ENCODE measurements around the gene AMZ2.
"Not testable (repeated sequence)": the region's sequence is repeated elsewhere in the genome, so short reads cannot be mapped to it uniquely, and the experiment has no call there.

The AMZ2 gene

DNA sequence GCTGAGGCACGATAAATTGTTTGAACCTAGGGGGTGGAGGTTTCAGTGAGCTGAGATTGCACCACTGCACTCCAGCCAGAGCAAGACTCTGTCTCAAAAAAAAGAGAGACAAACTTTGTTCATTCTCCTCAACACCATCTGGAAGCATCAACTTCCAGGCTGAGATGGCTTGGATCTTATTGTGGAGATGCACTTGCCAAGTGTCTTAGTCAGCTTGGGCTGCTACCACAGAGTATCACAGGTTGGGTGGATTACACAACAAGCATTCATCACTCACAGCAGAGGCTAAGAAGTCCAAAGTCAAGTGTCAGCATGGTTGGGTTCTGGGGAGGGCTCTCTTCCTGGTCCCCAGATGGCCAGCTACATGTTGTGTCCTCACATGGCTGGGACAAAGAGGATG, 15.1 kb upstream of the AMZ2 start:
- not testable (repeated sequence) for H3K9me3 Mint-ChIP-seq; H3K4me3 Mint-ChIP-seq; H3K36me3 Mint-ChIP-seq (ENCODE audit: low read depth); DNase-seq; H3K27me3 Mint-ChIP-seq
- Mint-ChIP-seq H3K4me1 (ENCODE audit: low read depth) (peaks cover 55% of the 10 kb centered on the region), H3K27ac (peak overlapping the region; percentile 18)

DNA sequence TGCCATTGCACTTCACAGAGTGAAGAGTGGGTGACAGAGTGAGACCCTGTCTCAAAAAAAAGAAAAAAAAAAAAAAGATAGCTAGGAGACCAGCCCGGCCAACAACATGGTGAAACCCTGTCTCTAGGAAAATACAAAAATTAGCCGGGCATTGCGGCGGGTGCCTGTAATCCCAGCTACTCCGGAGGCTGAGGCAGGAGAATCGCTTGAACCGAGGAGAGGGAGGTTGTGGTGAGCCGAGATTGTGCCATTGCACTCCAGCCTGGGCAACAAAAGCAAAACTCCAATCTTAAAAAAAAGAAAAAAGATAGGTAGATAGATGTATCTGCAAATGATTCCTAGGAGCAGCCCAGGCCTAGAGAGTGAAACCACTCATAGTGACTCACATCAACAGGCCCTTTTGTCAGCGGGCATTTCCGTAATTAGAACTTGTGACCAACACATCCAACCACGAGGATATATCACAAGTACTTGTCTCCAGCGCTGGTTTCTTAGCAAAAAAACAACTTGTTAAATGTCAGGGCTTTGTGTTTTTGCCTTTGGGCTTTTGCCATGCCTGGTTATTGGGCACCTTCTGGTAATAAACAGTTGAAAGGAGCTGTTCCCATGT, 13.0 kb upstream of the AMZ2 start:
- H3K27me3 Mint-ChIP-seq; H3K9me3 Mint-ChIP-seq; DNase-seq; H3K36me3 Mint-ChIP-seq (ENCODE audit: low read depth): not testable (repeated sequence)
- H3K4me1 Mint-ChIP-seq (ENCODE audit: low read depth): peaks cover 57% of the 10 kb centered on the region
- peak overlapping the region; percentile 84 for H3K27ac Mint-ChIP-seq
- H3K4me3 Mint-ChIP-seq: peak overlapping the region; percentile 12

DNA sequence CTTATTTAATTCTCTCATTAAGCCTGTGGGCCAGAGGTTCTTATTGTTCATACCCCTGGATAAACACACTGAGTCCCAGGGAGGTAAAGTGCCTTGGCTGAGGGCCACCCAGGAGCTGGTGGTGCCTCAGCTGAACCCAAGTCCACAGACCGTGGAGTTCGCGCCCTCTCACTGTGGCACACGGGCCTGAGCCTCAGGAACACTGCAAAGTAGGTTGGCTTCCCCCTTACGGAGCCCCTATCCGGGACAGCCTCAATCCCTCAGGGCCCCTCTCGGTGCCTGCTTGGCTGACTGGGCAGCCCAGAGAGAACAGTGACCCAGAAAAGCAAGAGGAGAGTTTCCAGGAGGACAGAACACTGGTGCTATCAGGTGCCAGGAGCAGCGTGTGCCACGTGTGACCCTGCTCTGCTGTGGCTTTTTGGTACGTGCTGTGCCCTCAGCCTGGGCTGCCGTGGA, 12.5 kb upstream of the AMZ2 start:
- peaks cover 63% of the 10 kb centered on the region for H3K4me1 Mint-ChIP-seq (ENCODE audit: low read depth)

DNA sequence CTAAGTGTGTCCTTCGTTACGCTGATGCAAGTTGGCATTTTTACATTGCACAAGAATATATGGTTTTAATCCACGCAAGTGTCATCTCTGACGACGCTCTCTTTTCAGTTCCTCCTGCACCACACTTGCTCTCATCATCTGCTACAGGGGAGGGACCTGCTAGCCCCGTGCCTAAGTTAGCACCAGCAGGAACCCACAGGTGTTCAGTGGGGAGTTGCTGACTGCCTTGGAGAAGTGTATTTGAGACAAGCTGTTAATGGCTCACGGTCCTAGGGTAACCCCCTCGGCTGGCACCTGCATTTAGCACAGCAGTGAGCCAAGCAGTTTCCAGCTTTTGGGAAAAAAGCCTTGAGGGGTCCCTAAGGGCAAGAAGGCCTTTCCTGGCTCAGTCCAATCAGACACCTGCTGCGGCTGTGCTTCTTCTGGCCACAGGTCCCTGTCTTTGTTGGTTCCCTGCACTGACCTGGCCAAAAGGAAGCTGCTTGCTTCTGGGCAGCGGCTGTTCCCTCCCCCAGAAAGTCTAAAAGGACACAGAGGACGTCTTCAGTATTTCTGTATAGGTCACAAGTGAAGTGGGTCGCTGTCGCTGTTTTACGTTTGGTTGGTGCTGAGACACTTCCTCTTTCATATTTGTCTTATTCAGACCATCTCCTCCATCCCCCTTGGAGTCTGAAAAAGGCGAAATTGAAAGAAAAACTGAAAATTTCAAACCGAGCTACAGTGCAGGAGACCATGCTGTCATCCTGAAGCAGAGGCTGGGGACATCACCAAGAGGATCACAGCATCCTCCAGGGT, 10.3 kb upstream of the AMZ2 start:
- Mint-ChIP-seq H3K27ac (peak overlapping the region; percentile 96), H3K4me1 (ENCODE audit: low read depth) (peaks cover 63% of the 10 kb centered on the region), H3K4me3 (peak overlapping the region; percentile 79)
- not testable (repeated sequence) for H3K27me3 Mint-ChIP-seq; H3K36me3 Mint-ChIP-seq (ENCODE audit: low read depth); H3K9me3 Mint-ChIP-seq
- DNase-seq: peak; percentile 67

More for the DNA sequence above, 12.5 kb upstream of the AMZ2 start:
- peak overlapping the region; percentile 12 for H3K4me3 Mint-ChIP-seq
- not testable (repeated sequence) for H3K9me3 Mint-ChIP-seq; H3K27me3 Mint-ChIP-seq; DNase-seq; H3K36me3 Mint-ChIP-seq (ENCODE audit: low read depth)
- peak overlapping the region; percentile 84 for H3K27ac Mint-ChIP-seq

DNA sequence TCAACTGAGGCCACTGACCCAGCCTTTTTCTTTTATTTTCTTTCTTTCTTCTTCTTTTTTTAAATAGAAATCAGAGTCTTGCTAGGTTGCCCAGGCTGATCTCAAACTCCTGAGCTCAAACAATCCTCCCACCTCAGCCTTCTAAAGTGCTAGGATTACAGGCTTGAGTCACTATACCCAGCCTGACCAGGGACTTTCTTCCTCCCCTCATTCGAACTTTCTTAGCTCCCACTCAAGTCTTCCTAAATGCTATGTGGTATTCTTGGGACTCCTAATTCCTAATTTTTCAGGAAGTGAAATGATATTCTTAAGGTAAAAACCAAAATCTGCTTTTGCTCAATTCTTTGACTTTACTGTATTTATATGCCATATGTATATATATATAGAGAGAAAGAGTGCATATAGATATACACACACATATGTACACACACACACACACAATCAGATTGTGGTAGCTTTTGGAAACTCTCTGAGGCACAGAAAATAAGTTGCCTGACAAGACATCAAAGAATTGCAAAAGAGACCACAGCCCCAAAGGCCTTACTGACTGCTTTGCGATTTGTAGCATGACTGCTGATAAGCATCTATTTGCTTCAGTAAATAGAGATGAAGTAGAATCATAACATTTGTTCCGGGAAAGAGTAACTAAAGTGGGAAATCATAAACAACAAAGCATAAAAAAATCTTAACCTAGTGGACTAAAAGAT, 9.5 kb upstream of the AMZ2 start:
- no peaks in the 10 kb centered on the region for H3K27me3 Mint-ChIP-seq
- H3K27ac Mint-ChIP-seq: peak overlapping the region; percentile 96
- peak overlapping the region; percentile 79 for H3K4me3 Mint-ChIP-seq
- no peaks in the 10 kb centered on the region for H3K9me3 Mint-ChIP-seq
- H3K36me3 Mint-ChIP-seq (ENCODE audit: low read depth): no peaks in the 10 kb centered on the region
- H3K4me1 Mint-ChIP-seq (ENCODE audit: low read depth): peaks cover 59% of the 10 kb centered on the region
- DNase-seq: no peak

DNA sequence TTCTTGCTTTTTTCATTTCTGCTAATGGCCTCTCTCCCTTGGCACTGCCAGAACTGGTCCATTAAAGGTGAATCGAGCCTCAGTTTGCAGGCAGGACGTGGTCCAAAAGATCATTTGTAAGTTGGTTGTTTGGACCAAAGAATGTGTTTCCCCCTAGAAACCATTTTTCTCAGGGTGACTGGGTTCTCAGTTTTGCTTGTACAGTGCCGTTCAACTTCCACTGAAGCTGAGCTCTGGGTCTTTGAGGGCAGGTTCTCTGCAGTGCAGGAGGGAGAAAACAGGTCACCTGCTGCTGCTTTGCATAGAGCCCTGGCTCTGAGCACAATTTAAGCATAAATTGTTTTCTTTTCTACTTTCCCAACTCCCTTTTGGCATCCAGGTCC, 9.0 kb upstream of the AMZ2 start:
- H3K4me1 Mint-ChIP-seq (ENCODE audit: low read depth): peaks cover 58% of the 10 kb centered on the region
- peak overlapping the region; percentile 96 for H3K27ac Mint-ChIP-seq

DNA sequence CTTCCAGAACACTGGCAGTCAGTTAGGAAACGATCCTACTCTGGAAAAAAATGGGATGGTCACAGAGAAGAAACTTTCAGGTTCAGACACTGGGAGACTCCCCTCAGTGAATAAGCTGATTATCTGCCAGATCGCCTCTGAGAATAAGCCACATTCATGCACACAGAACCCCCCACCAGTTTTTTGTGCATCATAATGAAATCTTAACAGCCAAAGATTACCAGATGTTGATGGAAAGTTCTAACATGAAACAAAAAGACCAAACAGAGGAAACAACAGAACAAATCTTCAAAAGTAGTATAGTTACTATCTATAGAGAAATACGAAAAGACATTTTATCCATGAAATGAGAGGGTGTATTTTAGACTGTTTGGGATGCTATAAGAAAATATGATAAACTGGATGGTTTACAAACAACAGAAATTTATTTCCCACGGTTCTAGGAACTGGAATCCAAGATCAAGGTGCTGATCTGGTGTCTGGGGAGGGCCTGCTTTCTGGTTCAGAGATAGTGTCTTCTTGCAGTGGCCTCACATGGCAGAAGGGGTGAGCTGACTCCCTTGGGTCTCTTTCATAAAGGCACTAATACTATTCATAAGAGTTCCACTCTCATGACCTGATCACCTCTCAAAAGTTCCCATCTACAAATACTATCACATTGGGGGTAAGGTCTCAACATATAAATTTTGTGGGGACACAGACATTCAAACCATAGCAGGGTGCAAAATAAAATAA, 8.0 kb upstream of the AMZ2 start:
- H3K4me1 Mint-ChIP-seq (ENCODE audit: low read depth): peaks cover 54% of the 10 kb centered on the region

More for the DNA sequence above, 9.0 kb upstream of the AMZ2 start:
- Mint-ChIP-seq H3K27me3 (no peaks in the 10 kb centered on the region), H3K9me3 (no peaks in the 10 kb centered on the region), H3K4me3 (peak overlapping the region; percentile 79), H3K36me3 (ENCODE audit: low read depth) (no peaks in the 10 kb centered on the region)
- DNase-seq: peak; percentile 38

DNA sequence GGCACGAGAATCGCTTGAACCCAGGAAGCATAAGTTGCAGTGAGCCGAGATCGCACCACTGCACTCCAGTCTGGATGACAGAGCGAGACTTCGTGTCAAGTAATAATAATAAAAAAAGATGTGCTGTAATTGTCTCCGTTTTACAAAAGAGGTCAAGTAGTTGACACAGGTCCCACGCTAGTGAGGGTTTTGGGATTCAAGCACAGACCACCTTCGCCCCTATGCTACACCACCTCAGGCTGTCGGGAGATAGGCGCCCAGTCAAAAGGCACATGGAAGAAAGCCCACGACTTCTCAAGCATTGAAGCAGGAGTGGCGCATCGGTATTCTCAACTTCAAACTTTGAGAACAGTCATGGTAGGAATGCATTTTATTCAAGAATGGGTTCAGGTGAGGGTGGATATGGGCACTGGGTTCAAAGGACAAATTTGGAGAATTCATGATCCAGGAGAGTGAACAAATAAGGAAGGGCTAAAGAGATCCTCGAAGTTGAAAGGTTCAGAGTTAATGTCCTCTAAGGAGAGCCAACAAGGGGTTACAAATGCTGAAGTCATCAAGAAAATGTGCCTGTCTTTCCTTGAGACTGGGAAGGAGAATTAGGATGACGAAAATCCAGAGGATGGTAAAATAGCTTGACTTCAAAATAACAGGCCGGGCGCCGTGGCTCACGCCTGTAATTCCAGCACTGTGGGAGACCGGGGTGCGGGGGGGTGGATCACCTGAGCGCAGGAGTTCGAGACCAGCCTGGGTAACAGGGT, 1.4 kb upstream of the AMZ2 start:
- no peaks in the 10 kb centered on the region for H3K27me3 Mint-ChIP-seq
- peaks cover 39% of the 10 kb centered on the region for H3K36me3 Mint-ChIP-seq (ENCODE audit: low read depth)
- H3K4me1 Mint-ChIP-seq (ENCODE audit: low read depth): peaks cover 40% of the 10 kb centered on the region
- H3K27ac Mint-ChIP-seq: peak overlapping the region; percentile 98
- H3K9me3 Mint-ChIP-seq: no peaks in the 10 kb centered on the region
- H3K4me3 Mint-ChIP-seq: peak overlapping the region; percentile 83
- DNase-seq: no peak

More for the DNA sequence above, 8.0 kb upstream of the AMZ2 start:
- H3K27ac Mint-ChIP-seq: peak overlapping the region; percentile 96
- no peaks in the 10 kb centered on the region for H3K36me3 Mint-ChIP-seq (ENCODE audit: low read depth)
- no peaks in the 10 kb centered on the region for H3K9me3 Mint-ChIP-seq
- peak; percentile 21 for DNase-seq
- peak overlapping the region; percentile 79 for H3K4me3 Mint-ChIP-seq
- no peaks in the 10 kb centered on the region for H3K27me3 Mint-ChIP-seq

DNA sequence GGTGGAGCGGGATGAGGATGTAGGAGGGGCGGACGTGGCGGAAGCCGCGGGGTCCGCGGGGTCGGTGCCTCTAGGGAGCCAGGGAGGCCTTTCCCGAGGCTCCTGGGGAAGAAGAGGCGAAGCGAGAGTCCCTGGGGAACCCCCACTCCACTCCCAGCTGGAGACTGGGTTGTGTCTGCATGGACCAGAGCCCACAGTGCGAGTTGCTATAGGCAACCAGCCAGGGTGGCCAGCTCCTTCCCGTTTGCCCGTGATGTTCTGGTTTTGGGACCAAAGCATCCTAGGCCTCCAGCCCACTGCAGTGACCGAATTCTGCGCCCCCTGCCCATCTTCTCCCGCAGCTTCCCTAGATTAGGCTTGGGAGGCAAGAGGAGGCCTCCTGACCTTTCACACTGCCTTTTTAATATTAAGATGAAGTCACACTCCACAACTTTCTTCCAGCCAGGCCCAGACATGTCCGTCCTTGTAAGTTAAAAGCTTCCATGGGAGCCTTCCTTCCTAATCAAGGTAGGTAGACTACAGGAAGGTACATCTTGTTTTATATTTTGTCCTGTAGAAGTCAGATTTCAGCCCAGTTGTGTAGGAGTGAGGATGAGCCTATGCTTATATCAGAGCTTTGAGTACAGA, 469 bp downstream of the AMZ2 start:
- peaks cover 55% of the 10 kb centered on the region for H3K4me1 Mint-ChIP-seq (ENCODE audit: low read depth)
- no peak for DNase-seq

DNA sequence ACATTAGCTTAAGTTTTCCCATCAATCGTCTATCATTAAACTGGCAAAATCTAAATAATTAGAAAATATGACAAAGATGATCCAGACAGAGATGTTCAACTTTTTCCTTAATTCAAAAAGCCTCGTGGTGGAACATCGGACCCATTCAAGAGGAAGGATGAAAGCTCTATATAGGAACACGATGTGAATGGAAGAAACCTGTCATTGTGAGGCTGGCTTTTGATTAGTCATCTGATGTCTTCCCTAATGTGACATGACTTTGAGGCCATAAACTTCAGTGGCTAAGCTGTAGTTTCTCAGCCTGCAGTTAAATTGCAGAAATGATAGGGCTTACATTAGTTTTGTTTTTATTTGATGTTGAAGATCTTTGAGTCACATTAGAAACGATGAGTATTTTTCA, 1.0 kb downstream of the AMZ2 start:
- peaks cover 64% of the 10 kb centered on the region for H3K36me3 Mint-ChIP-seq (ENCODE audit: low read depth)
- H3K4me1 Mint-ChIP-seq (ENCODE audit: low read depth): peaks cover 61% of the 10 kb centered on the region
- H3K27me3 Mint-ChIP-seq: no peaks in the 10 kb centered on the region
- H3K4me3 Mint-ChIP-seq: peak overlapping the region; percentile 83
- H3K9me3 Mint-ChIP-seq: no peaks in the 10 kb centered on the region
- DNase-seq: no peak
- H3K27ac Mint-ChIP-seq: peak overlapping the region; percentile 98

More for the DNA sequence above, 469 bp downstream of the AMZ2 start:
- H3K27me3 Mint-ChIP-seq: no peaks in the 10 kb centered on the region
- H3K27ac Mint-ChIP-seq: peak overlapping the region; percentile 98
- peaks cover 58% of the 10 kb centered on the region for H3K36me3 Mint-ChIP-seq (ENCODE audit: low read depth)
- no peaks in the 10 kb centered on the region for H3K9me3 Mint-ChIP-seq
- H3K4me3 Mint-ChIP-seq: peak overlapping the region; percentile 83

DNA sequence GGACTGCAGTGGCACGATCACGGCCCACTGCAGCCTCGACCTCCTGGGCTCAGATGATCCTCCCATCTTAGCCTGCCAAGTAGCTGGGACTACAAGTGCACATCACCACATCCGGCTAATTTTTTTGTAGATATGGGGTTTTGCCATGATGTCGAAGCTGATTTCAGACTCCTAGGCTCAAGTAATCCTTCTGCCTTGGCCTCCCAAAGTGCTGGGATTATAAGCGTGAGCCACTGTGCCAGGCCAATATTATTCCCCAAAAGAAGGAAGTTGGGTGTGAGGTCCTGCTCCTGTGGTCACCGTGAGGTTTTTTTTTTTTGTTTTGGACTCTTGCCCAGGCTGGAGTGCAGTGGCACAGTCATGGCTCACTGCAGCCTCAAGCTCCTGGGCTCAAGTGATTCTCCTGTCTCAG, 1.5 kb downstream of the AMZ2 start:
- H3K4me3 Mint-ChIP-seq: peak overlapping the region; percentile 83
- no peaks in the 10 kb centered on the region for H3K9me3 Mint-ChIP-seq
- DNase-seq: peak; percentile 48
- peaks cover 68% of the 10 kb centered on the region for H3K36me3 Mint-ChIP-seq (ENCODE audit: low read depth)
- peaks cover 66% of the 10 kb centered on the region for H3K4me1 Mint-ChIP-seq (ENCODE audit: low read depth)
- peak overlapping the region; percentile 98 for H3K27ac Mint-ChIP-seq
- no peaks in the 10 kb centered on the region for H3K27me3 Mint-ChIP-seq

DNA sequence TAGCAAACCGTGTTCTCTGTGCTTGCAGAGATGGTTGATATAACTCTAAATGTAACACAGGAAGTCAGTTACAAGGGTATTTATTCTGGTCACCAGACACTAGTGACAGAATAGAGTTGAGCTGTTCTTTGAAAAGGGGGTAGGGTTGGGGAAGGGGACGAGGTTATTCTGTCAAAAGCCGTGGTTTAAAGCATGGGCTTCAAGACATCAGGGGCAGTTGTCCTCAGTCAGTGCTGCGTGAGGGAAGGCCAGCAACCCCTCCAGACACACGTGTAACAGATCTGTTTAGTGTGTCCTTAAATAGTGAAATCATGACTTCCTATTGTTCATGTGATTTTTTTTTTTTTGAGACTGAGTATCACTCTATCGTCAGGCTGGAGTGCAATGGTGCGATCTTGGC, 5.6 kb downstream of the AMZ2 start:
- Mint-ChIP-seq H3K4me1 (ENCODE audit: low read depth) (peaks cover 92% of the 10 kb centered on the region), H3K27ac (peak overlapping the region; percentile 82), H3K36me3 (ENCODE audit: low read depth) (peaks cover 96% of the 10 kb centered on the region)
- H3K9me3 Mint-ChIP-seq, H3K27me3 Mint-ChIP-seq, H3K4me3 Mint-ChIP-seq: not testable (repeated sequence)
- peak; percentile 43 for DNase-seq

DNA sequence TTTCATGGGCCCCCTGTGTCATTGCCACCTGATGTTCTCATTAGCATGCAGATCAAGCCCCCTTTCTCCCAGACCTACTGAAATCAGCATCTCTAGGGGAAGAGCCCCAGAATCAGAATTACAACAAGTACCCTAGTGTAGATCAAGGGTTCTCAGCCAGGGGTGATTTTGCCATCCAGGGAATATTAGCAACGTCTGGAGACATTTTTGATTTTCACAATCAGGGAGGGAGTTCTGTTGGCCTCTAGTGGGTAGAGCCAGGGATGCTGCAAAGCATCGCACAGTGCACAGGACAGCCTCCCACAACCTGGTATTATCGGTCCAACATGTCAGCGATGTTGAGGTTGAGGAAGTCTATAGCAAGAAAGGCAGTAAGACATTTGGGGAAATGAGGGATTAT, 7.3 kb downstream of the AMZ2 start:
- peaks cover 2% of the 10 kb centered on the region for H3K9me3 Mint-ChIP-seq
- no peak overlapping the region for H3K4me3 Mint-ChIP-seq
- peaks cover 80% of the 10 kb centered on the region for H3K36me3 Mint-ChIP-seq (ENCODE audit: low read depth)
- H3K4me1 Mint-ChIP-seq (ENCODE audit: low read depth): peaks cover 88% of the 10 kb centered on the region
- DNase-seq: no peak
- H3K27me3 Mint-ChIP-seq: no peaks in the 10 kb centered on the region
- H3K27ac Mint-ChIP-seq: peak overlapping the region; percentile 94

All from activated T-cell treated with anti-CD3 and anti-CD28 coated beads, Interleukin-2, amount 50 U/mL, for 24 hours (primary cell).